PC-9 (cell line): Measurements from ENCODE around the gene ADGRA1.

Experiments used
- CTCF ChIP-seq: fragments of 200-600 bp; sonication (generic); conservative IDR thresholded peaks from 2 replicates; pipeline ENCODE4 v1.6.1; 2017; ENCODE audit warnings: mixed run types, antibody characterized with exemption, mild to moderate bottlenecking, moderate library complexity
- EZH2 ChIP-seq: fragments of 200-600 bp; sonication (generic); IDR thresholded peaks from 2 replicates; pipeline ENCODE4 v1.8.0; 2017; ENCODE audit warnings: antibody characterized with exemption, low read depth

GRCh38 chr10:133173860-133174640, 86.3 kb downstream of the ADGRA1 start:
- TF ChIP-seq CTCF (no peak), EZH2 (no peak)
